GM12892 (cell line): Measurements from ENCODE around the gene DNAH1.

Experiments used
- DNase-seq: peaks from one replicate; pipeline ENCODE4 v3.0.0; 2011; ENCODE audit not compliant: insufficient read length
- FAIRE-seq: peaks from 2 replicates; lab custom pipeline; 2011; peaks lifted over from hg19 to GRCh38; lab: Jason Lieb, UNC
- POLR2A ChIP-seq: IDR thresholded peaks from 2 replicates; pipeline ENCODE4 v1.6.1; 2011; ENCODE audit warnings: low read depth, low read length, control low read depth
- POLR2AphosphoS5 ChIP-seq: IDR thresholded peaks from 2 replicates; pipeline ENCODE4 v1.6.1; 2011; ENCODE audit warnings: low read depth, low read length, control low read depth
- TAF1 ChIP-seq: IDR thresholded peaks from 2 replicates; pipeline ENCODE4 v1.6.1; 2011; ENCODE audit warnings: low read depth, mild to moderate bottlenecking, control low read depth, low read length, borderline replicate concordance

Gene DNAH1

DNA sequence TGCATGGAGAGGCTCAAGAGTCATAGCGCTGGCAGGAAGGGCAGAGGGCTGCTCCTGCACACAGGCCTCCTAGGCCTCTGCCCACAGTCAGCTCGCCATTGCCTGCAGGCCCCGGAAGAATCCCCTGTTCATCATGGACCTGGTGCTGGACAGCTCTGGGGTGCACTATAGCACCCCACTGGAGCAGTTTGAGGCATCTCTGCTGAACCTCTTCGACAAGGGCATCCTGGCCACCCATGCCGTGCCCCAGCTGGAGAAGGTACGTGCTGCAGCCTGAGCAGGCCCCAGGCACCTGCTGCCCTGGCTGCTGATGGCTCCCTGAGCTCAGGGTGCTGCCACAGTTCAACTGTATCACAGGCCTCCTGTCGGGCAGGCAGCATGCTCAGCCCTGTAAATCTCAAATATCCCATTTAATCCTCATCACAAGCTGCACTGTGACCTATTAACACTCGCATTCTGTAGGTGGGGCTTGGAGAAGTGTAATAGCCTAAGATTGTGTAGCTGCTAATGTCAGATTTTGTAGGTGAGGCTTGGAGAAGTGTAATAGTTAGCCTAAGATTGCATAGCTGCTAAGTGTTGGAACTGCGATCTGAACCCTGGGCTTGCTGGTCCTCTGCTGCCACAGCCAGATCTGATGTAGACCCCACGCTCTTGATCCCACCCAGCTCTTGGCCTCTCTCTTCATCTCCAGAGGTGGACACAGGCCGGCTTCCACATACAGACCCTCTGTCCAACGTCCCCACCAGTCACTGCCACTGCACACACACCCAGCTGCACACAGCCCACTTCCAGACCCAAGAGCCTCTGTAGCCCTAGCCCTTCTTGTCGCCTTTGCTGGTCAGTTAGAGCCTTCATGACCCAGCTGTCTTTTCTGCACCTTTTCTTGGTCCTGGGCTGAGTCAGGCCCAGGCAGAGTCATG lies 31.9 kb downstream of the DNAH1 start:
- FAIRE-seq: no peak
- DNase-seq: no peak
- TF ChIP-seq POLR2A (no peak), POLR2AphosphoS5 (no peak), TAF1 (no peak)

DNA sequence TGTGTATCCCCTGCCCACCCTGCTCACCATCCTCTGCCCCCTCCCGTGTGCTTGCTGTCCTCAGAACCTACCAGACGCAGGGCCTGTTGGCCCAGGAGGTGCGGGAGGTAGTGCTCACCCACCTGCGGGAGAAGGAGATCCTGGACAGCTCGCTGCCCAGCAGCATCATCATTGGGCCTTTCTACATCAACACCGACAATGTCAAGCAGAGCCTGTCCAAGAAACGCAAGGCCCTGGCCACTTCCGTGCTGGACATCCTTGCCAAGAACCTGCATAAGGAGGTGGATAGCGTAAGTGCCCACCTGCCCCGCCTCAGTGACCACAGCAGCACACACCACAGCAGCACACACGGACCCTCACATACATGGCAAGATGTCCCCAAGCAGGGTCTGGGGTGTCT lies 33.0 kb downstream of the DNAH1 start:
- DNase-seq: no peak
- FAIRE-seq: no peak
- TF ChIP-seq TAF1: no peak
- no peak for TF ChIP-seq POLR2A
- TF ChIP-seq POLR2AphosphoS5: no peak

DNA sequence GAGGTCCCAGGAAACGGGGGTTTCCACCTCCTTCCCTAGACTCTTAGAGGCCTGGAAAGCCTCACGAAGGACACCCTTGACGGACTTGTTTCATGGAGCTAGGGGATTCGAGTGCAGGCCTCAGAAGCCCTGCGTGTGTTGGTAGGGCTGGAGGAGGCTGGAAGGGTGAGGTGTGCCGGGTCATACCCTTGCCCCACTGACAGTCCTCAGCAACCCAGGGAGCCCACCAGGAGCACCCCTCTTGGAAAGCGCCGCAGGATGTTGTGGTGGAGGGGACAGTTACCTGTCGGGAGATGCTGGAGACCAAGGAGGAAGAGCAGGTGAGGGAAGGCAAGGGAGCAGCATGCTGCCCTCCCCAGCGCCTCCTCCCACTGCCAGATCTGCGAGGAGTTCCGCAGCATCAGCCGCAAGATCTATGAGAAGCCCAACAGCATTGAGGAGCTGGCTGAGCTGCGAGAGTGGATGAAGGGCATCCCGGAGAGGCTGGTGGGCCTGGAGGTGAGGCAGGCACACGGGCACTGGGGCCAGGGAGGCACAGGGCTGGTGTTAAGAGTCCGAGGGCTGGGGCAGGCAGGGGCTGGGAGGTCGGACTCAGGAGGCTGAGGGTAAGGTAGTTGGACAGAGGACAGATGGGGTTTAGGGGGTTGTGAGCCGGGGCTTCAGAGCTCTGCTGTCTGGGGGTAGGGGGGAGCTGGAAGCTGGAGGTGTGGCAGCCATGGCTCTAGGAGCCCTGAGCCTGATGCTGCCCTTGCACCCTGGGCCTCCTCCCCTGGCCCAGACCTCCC lies 33.7 kb downstream of the DNAH1 start:
- FAIRE-seq: no peak
- DNase-seq: no peak

DNA sequence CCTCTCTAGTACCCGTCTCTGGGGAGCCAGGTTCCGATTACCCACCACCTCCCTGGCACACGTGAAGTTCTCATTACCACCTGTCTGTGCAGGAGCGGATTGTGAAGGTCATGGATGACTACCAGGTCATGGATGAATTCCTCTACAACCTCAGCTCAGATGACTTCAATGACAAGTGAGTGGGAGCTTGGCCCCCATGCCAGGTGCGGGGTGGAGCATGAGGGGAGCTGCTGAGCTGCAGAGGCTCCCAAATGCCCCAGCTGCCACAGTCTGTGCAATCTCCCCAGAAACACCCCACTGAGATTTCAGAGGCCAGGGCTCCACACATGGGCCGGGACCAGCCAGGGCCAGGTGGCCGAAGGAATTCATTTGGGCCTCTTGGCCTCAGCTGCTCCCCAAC lies 34.3 kb downstream of the DNAH1 start:
- FAIRE-seq (no peak), DNase-seq (no peak)
- no peak for TF ChIP-seq POLR2AphosphoS5
- no peak for TF ChIP-seq TAF1
- no peak for TF ChIP-seq POLR2A

More for the DNA sequence above, 33.7 kb downstream of the DNAH1 start:
- TF ChIP-seq POLR2A (no peak), TAF1 (no peak), POLR2AphosphoS5 (no peak)

DNA sequence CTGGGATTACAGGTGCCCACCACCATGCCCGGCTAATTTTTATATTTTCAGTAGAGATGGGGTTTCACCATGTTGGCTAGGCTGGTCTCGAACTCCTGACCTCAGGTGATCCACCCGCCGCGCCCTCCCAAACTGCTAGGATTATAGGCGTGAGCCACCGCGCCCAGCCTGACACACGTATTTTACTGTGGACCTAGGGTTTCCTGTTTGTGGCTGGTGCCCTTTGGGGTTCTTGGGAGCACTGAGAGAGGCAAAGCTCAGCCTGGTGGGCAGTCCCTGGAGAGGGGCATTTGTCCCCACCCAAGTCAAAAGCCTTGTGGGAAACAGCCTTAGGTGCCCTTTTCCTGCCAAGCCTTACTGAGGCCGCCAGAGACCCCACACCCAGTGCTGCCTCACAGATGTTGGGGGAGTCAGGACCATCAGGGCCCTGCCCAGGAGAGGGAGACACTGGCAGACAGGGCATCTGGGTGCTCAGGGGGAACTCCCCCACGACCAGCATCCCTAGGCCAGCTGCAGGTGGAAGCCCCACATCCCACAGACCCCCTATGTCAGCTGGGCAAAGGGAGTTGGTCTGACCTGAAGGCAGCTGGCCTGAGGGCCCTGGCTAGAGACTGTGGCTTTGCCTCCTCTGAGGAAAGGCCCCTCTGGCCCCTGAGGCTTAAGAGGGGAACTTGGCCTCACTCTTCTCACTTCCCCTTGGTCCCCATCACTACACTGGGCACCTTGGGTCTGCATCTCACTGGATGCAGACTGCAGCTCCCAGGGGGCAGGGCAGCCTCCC lies 35.1 kb downstream of the DNAH1 start:
- no peak for FAIRE-seq
- DNase-seq: no peak
- TF ChIP-seq TAF1: no peak
- TF ChIP-seq POLR2AphosphoS5: no peak
- TF ChIP-seq POLR2A: no peak

DNA sequence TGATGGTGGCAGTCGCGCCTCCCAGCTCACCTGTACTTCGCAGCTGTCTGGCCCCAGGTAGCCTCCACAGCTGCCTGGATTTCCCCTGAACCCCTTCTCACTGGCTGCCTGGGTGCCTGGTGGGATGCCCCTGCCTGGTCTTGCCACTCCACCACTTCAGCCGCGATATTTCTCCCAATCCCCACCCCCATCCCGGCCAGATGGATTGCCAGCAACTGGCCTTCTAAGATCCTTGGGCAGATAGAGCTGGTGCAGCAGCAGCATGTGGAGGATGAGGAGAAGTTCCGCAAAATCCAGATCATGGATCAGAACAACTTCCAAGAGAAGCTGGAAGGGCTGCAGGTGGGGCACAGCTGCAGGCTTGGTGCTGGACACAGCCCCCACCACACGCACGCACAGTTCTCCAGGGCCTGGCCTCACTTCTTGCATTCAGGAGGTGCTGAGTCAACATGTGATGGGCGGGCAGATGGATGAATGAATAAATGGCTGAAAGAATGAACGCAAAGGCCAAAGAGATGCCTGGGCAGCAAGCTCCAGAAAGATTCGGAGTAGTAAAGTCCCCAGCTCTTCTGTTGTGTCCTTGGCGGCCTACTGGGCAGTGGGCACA lies 35.7 kb downstream of the DNAH1 start:
- TF ChIP-seq POLR2AphosphoS5: no peak
- TF ChIP-seq TAF1: no peak
- no peak for TF ChIP-seq POLR2A
- FAIRE-seq: no peak
- no peak for DNase-seq

DNA sequence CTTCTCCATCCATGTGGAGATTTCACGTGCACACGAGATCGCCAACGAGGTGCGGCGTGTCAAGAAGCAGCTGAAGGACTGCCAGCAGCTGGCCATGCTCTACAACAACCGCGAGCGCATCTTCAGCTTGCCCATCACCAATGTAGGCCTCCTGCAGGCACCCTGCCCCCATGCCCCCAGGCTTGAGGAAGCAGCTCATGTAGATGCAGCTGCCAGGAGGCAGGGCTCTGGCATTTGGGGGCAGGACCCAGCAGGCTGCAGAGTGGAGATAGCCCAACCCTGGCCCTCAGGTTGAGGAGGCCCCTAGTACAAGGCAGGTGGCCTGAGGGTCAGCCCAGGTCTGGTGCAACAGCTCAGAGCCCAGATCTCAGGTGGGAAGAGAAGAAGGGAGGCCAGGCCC lies 36.4 kb downstream of the DNAH1 start:
- DNase-seq (no peak), FAIRE-seq (no peak)
- no peak for TF ChIP-seq TAF1
- TF ChIP-seq POLR2A: no peak
- no peak for TF ChIP-seq POLR2AphosphoS5

DNA sequence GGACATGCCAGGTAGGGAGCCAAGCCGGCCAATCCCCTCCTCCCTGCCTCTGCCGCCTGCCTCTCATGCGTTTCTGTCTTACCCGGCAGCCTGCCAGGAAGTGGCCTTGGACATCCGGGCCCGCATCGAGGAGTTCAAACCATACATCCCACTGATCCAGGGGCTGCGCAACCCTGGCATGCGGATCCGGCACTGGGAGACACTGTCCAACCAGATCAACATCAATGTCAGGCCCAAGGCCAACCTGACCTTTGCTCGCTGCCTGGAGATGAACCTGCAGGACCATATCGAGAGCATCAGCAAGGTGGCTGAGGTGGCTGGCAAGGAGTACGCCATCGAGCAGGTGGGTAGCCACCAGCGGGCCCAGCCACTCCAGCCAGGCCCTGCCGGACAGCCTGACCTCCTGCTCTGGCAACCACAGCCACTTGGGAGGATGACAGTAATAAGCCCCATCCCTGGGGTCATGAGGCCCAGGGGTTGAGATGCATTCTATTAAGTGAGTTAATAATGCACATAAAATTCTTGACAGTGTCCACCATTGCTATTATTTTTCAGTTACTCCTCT lies 37.3 kb downstream of the DNAH1 start:
- no peak for DNase-seq
- no peak for TF ChIP-seq POLR2A
- TF ChIP-seq TAF1: no peak
- no peak for TF ChIP-seq POLR2AphosphoS5
- FAIRE-seq: no peak

DNA sequence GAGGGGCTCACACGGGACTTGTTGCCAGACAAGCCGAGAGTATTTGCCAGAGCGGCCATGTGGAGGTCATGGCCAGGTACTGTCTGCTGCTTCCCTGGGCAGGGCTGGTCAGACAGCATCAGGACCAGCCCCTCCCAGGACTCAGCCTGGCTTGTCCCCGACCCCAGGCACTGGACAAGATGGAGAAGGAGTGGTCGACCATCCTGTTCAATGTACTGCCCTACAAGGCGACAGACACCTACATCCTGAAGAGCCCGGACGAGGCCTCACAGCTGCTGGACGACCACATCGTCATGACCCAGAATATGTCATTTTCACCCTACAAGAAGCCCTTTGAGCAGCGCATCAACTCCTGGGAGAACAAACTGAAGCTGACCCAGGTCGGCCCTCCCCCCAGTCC lies 38.6 kb downstream of the DNAH1 start:
- no peak for DNase-seq
- FAIRE-seq: no peak

DNA sequence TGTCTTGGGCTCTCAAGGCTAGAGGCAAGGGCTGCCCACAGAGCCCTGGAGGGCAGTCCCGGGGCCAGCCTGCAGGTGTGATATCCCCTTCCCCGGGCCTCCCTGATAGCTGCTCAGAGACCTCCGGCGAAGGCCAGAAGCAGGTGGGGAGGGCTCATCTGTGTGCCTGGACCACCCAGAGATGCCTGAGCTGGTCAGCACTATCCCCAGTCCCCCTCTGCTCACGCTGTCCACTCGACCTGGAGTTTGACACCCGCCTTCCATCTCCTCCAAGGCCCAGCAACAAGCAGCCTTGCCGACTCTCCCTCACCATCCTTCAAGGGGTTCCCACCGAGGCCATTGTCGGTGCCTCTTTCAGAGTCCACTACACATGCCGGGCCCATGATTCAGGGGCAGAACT lies 39.4 kb downstream of the DNAH1 start:
- DNase-seq (no peak), FAIRE-seq (no peak)

More for the DNA sequence above, 38.6 kb downstream of the DNAH1 start:
- TF ChIP-seq TAF1 (no peak), POLR2AphosphoS5 (no peak)

More for the DNA sequence above, 39.4 kb downstream of the DNAH1 start:
- no peak for TF ChIP-seq TAF1
- TF ChIP-seq POLR2A: no peak
- TF ChIP-seq POLR2AphosphoS5: no peak
